ENCODE measurements around the gene AP4M1.

DNA sequence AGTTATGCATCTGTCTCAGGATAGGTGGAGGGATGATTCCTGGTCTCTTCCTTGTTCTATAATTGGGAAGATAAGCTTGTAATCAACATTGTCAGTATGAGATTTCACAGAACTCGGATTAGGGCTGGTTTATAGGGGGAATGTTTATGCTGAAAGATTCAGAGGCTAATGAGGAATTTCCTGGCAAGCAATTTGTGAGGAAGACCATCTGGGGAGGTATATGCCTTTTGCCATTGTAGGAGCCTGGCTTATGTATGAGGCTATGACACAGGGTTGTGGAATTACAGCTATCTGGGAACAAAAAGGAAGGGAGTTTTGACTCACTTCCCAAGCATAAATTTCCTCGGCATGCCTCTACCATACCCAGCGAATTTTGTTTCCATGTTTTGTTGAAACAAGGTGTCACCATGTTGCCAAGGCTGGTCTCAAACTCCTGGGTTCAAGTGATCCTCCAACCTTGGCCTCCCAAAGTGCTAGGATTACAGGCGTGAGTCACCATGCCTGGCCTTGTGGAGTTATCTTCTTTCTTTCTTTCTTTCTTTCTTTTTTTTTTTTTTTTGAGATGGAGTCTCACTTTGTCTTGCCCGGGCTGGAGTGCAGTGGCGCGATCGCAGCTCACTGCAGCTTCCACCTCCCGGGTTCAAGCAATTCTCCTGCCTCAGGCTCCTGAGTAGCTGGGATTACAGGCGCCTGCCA is 14.2 kb upstream of the AP4M1 start:
- TF ChIP-seq CTCF (IDR thresholded peaks at IDR 0.05): no peak
- TF ChIP-seq POLR2A (IDR thresholded peaks at IDR 0.05): no peak
